GM06990 (cell line): Measurements from ENCODE around the gene KLHL11.

Source experiments
- DNase-seq: peaks from one replicate; pipeline ENCODE4 v3.0.0-alpha.2; 2011; ENCODE audit not compliant: insufficient read length; ENCODE audit errors: extremely low read depth
- H3K27me3 ChIP-seq: replicated peaks from 2 replicates; pipeline ENCODE4 v1.6.0; 2011; ENCODE audit warnings: low read length; ENCODE audit not compliant: control insufficient read depth, insufficient read depth
- H3K36me3 ChIP-seq: 2 replicates; pipeline ENCODE4 v1.5.1; 2011; ENCODE audit warnings: low read length; ENCODE audit not compliant: control insufficient read depth, insufficient read depth
- H3K4me3 ChIP-seq: replicated peaks from 2 replicates; pipeline ENCODE4 v1.5.1; 2011; ENCODE audit warnings: low read depth, mild to moderate bottlenecking, control low read depth, low read length
- TF ChIP-seq, protein P1 (sequence below): IDR thresholded peaks from 2 replicates; pipeline ENCODE4 v1.5.1; 2011; ENCODE audit warnings: low read length, control low read depth, mild to moderate bottlenecking, inconsistent platforms; ENCODE audit not compliant: insufficient read depth, poor library complexity, severe bottlenecking

The KLHL11 gene, protein sequence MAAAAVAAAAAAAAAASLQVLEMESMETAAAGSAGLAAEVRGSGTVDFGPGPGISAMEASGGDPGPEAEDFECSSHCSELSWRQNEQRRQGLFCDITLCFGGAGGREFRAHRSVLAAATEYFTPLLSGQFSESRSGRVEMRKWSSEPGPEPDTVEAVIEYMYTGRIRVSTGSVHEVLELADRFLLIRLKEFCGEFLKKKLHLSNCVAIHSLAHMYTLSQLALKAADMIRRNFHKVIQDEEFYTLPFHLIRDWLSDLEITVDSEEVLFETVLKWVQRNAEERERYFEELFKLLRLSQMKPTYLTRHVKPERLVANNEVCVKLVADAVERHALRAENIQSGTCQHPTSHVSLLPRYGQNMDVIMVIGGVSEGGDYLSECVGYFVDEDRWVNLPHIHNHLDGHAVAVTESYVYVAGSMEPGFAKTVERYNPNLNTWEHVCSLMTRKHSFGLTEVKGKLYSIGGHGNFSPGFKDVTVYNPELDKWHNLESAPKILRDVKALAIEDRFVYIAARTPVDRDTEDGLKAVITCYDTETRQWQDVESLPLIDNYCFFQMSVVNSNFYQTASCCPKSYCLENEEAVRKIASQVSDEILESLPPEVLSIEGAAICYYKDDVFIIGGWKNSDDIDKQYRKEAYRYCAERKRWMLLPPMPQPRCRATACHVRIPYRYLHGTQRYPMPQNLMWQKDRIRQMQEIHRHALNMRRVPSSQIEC

DNA sequence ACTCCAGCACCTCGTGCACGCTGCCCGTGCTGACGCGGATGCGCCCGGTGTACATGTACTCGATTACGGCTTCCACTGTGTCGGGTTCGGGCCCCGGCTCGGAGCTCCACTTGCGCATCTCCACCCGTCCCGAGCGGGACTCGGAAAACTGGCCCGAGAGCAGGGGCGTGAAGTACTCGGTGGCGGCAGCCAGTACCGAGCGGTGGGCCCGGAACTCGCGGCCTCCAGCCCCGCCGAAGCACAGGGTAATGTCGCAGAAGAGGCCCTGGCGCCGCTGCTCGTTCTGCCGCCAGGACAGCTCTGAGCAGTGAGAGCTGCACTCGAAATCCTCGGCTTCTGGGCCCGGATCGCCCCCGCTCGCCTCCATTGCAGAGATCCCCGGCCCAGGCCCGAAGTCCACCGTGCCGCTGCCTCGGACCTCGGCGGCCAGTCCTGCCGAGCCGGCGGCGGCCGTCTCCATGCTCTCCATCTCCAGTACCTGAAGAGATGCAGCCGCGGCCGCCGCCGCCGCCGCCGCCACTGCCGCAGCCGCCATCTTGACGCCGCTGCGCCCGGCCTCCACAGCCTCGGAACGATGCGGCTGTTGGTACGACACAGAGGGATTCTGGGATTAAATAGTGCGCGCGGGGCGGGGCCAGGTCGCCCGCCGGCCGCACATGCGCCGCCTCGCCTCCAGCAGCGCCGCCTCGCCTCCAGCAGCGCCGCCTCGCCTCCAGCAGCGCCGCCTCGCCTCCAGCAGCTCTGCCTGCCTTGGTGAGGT lies at the start of gene KLHL11:
Gene KLHL11 (minus strand): TSS at position 588 of the 760 bp plus-strand sequence. CDS start 53 bp downstream, at position 535.
- H3K27me3 ChIP-seq, result no peaks in the 10 kb centered on the region
- TF ChIP-seq, protein P1, sequence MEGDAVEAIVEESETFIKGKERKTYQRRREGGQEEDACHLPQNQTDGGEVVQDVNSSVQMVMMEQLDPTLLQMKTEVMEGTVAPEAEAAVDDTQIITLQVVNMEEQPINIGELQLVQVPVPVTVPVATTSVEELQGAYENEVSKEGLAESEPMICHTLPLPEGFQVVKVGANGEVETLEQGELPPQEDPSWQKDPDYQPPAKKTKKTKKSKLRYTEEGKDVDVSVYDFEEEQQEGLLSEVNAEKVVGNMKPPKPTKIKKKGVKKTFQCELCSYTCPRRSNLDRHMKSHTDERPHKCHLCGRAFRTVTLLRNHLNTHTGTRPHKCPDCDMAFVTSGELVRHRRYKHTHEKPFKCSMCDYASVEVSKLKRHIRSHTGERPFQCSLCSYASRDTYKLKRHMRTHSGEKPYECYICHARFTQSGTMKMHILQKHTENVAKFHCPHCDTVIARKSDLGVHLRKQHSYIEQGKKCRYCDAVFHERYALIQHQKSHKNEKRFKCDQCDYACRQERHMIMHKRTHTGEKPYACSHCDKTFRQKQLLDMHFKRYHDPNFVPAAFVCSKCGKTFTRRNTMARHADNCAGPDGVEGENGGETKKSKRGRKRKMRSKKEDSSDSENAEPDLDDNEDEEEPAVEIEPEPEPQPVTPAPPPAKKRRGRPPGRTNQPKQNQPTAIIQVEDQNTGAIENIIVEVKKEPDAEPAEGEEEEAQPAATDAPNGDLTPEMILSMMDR, result no peak
- peaks cover under 1% of the 10 kb centered on the region for H3K36me3 ChIP-seq
- peak within 1 kb of the TSS; percentile 98 for H3K4me3 ChIP-seq
- DNase-seq, result peak; percentile 93

DNA sequence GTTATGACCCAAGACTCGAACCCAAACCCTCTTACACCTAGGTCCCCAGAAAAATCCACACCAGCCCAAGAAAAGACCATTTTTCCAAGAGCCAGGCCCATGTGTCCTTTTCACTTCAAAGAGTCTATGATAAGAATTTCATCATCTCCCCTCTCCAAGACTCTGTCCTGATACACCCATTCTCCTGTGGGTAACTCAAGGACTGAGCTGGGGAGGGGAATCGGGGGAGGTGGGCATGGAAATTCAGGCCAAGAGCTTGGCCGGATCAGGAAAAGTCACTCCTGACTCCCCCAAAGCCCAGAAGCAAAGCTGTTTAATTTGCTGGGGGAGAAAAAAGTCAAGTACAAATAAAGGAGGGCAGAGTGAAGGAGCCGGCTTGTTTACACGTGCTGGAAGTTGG lies 49.8 kb upstream of the KLHL11 start:
- Histone ChIP-seq H3K27me3 (no peaks in the 10 kb centered on the region), H3K4me3 (no peak overlapping the region), H3K36me3 (peaks cover 31% of the 10 kb centered on the region)
- no peak for DNase-seq
- TF ChIP-seq, protein P1, result no peak

DNA sequence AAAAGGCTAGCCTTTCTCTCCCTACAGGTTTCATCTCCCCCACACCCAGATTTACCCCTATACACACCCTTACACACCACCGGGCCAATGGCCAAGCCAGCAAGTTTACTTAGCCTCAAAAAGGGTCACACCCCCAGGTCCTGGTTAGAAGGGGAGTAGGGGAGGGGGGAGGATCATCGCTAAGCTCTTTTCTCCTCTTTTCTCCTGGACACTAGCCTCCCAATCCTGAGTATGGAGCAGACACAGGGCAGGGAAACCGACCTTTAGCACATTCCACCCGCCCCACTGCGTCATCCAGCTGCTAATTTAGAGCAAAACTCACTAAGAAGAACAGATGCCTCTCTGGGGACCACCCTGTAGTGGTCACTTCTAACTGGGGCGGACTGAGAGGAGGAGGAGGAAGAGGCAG lies 49.1 kb upstream of the KLHL11 start:
- no peak overlapping the region for H3K4me3 ChIP-seq
- no peaks in the 10 kb centered on the region for H3K27me3 ChIP-seq
- DNase-seq, result no peak
- peaks cover 36% of the 10 kb centered on the region for H3K36me3 ChIP-seq
- TF ChIP-seq, protein P1, result no peak

DNA sequence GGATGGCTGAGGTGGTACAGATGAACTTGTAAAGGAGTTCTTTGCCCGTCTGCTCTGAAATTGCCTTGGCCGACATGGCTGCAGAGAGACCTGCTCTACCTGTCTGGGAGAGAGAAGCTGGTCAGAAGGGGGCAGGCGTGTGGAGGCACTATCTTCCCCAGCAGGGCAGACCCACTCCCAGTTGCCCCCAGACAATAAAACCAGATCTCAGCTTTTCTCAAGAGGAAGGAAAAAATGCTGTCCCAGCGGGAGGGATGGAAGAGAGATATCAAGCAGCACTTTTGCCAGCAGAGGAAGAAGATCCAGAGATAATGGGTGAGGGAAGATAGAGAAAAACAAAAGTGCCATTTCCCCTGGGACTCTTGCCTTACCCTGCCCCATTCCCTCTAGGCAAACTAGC lies 48.6 kb upstream of the KLHL11 start:
- Histone ChIP-seq H3K4me3 (no peak overlapping the region), H3K36me3 (peaks cover 42% of the 10 kb centered on the region)
- DNase-seq, result no peak

DNA sequence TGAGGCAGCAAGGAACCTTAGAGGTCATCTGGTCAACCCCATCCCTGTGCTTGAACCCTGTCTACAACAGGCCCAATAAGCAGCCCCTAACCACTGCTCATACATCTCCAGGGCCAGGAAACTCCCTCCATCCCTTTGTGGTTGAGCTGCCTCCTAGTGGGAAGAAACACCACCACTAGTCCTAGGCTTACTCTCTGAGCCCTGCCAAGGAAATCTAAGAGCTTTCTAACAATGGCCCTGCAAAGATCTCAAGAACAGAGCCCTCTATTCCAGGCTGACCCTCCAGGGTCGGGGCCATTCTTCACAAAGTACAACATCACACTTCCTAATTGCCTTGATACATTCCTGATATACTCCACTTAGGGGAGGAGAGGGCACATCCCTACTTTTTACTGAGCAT lies 47.7 kb upstream of the KLHL11 start:
- Histone ChIP-seq H3K4me3 (no peak overlapping the region), H3K27me3 (no peaks in the 10 kb centered on the region), H3K36me3 (peaks cover 47% of the 10 kb centered on the region)
- no peak for DNase-seq
- TF ChIP-seq, protein P1, result no peak

More for the DNA sequence above, 48.6 kb upstream of the KLHL11 start:
- TF ChIP-seq, protein P1, result no peak
- no peaks in the 10 kb centered on the region for H3K27me3 ChIP-seq
